Measurements from ENCODE around the gene MCHR1.

The MCHR1 gene

GRCh38 chr22:40712311-40712710 is 33.0 kb downstream of the MCHR1 start:
- TF ChIP-seq EP300 (IDR thresholded peaks at IDR 0.05; ENCODE audit: borderline replicate concordance): no peak
- TF ChIP-seq MAX (IDR thresholded peaks at IDR 0.05): no peak
- TF ChIP-seq TAF1 (IDR thresholded peaks at IDR 0.05; ENCODE audit: low read depth): no peak
- no peak for TF ChIP-seq NFIC (IDR thresholded peaks at IDR 0.05)
- no peak for TF ChIP-seq REST (IDR thresholded peaks at IDR 0.05; ENCODE audit: low read depth)
- TF ChIP-seq RAD21 (IDR thresholded peaks at IDR 0.05; ENCODE audit: low read depth): no peak
- TF ChIP-seq TEAD4 (IDR thresholded peaks at IDR 0.05): no peak
- TF ChIP-seq CREB1 (IDR thresholded peaks at IDR 0.05; ENCODE audit: low read depth): no peak
- TF ChIP-seq CEBPB (IDR thresholded peaks at IDR 0.05): no peak
- TF ChIP-seq YY1 (IDR thresholded peaks at IDR 0.05; ENCODE audit: low read depth): no peak
- no peak for TF ChIP-seq EGR1 (IDR thresholded peaks at IDR 0.05)
- no peak for TF ChIP-seq TCF12 (IDR thresholded peaks at IDR 0.05; ENCODE audit: low read depth)

- no peak for TF ChIP-seq EP300 (IDR thresholded peaks at IDR 0.05; ENCODE audit: borderline replicate concordance)
- TF ChIP-seq CEBPB (IDR thresholded peaks at IDR 0.05): no peak
- no peak for TF ChIP-seq MAX (IDR thresholded peaks at IDR 0.05)
- TF ChIP-seq ZBTB7A (IDR thresholded peaks at IDR 0.05; ENCODE audit: low read depth): no peak
- no peak for TF ChIP-seq TEAD4 (IDR thresholded peaks at IDR 0.05)
- no peak for TF ChIP-seq RAD21 (IDR thresholded peaks at IDR 0.05; ENCODE audit: low read depth)
- TF ChIP-seq TCF12 (IDR thresholded peaks at IDR 0.05; ENCODE audit: low read depth): no peak
- TF ChIP-seq YY1 (IDR thresholded peaks at IDR 0.05; ENCODE audit: low read depth): no peak
- TF ChIP-seq REST (IDR thresholded peaks at IDR 0.05; ENCODE audit: low read depth): no peak
- no peak for TF ChIP-seq USF1 (IDR thresholded peaks at IDR 0.05)
- no peak for TF ChIP-seq CREB1 (IDR thresholded peaks at IDR 0.05; ENCODE audit: low read depth)
- TF ChIP-seq NFIC (IDR thresholded peaks at IDR 0.05): no peak
- TF ChIP-seq EGR1 (IDR thresholded peaks at IDR 0.05): no peak
These were observed 35.4 kb downstream of the MCHR1 start for GRCh38 chr22:40714499-40715337.

GRCh38 chr22:40716116-40716515 is 36.8 kb downstream of the MCHR1 start:
- TF ChIP-seq TCF12 (IDR thresholded peaks at IDR 0.05; ENCODE audit: low read depth) (no peak), EP300 (IDR thresholded peaks at IDR 0.05; ENCODE audit: borderline replicate concordance) (no peak), TAF1 (IDR thresholded peaks at IDR 0.05; ENCODE audit: low read depth) (no peak), YY1 (IDR thresholded peaks at IDR 0.05; ENCODE audit: low read depth) (no peak), RAD21 (IDR thresholded peaks at IDR 0.05; ENCODE audit: low read depth) (no peak), FOXM1 (IDR thresholded peaks at IDR 0.05; ENCODE audit: borderline replicate concordance, low read depth) (no peak), MAX (IDR thresholded peaks at IDR 0.05) (no peak), TEAD4 (IDR thresholded peaks at IDR 0.05) (no peak), USF1 (IDR thresholded peaks at IDR 0.05) (no peak), NFIC (IDR thresholded peaks at IDR 0.05) (no peak), CEBPB (IDR thresholded peaks at IDR 0.05) (no peak)

- no peak for TF ChIP-seq ZBTB7A (IDR thresholded peaks at IDR 0.05; ENCODE audit: low read depth)
- no peak for TF ChIP-seq YY1 (IDR thresholded peaks at IDR 0.05; ENCODE audit: low read depth)
- no peak for TF ChIP-seq CREB1 (IDR thresholded peaks at IDR 0.05; ENCODE audit: low read depth)
- no peak for TF ChIP-seq TAF1 (IDR thresholded peaks at IDR 0.05; ENCODE audit: low read depth)
- no peak for TF ChIP-seq REST (IDR thresholded peaks at IDR 0.05; ENCODE audit: low read depth)
- no peak for TF ChIP-seq MAX (IDR thresholded peaks at IDR 0.05)
- no peak for TF ChIP-seq TCF12 (IDR thresholded peaks at IDR 0.05; ENCODE audit: low read depth)
- no peak for TF ChIP-seq EGR1 (IDR thresholded peaks at IDR 0.05)
- TF ChIP-seq RAD21 (IDR thresholded peaks at IDR 0.05; ENCODE audit: low read depth): no peak
- TF ChIP-seq EP300 (IDR thresholded peaks at IDR 0.05; ENCODE audit: borderline replicate concordance): no peak
These were observed 39.2 kb downstream of the MCHR1 start for GRCh38 chr22:40718250-40719204.

Data from Ishikawa (cell line).